B cell (primary cell): Measurements from ENCODE around the gene NAT14.

Experiments used
- EZH2 ChIP-seq: IDR thresholded peaks from 2 replicates; pipeline ENCODE4 v1.6.1; 2012; ENCODE audit warnings: borderline replicate concordance, low read depth, mild to moderate bottlenecking, moderate library complexity, low read length; ENCODE audit not compliant: insufficient read depth, poor library complexity, severe bottlenecking
- TF ChIP-seq, protein P1 (sequence below): fragments of 200-600 bp; IDR thresholded peaks from one replicate; pipeline ENCODE4 v1.8.0; 2022; ENCODE audit warnings: antibody characterized with exemption, mild to moderate bottlenecking

DNA sequence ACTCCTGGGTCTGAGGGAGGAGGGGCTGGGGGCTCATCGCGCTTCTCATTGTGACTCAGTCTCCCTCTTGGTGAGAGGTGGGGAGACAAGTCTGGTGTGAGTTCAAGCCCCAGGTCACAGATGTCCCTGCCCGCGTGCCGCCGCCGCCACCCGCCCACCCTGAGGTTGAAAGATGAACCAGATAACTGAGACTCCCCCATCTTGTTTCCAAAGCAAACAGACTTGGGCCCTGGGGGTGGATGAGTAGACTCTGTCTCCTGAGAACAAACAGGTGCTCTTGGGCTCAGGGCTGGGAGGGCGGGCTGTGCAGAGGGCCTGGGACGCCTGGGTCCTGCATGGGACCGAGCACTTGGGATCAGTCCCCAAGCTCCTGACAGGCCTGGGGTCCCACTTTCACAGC, 51.4 kb downstream of the NAT14 start:
- TF ChIP-seq, protein P1, sequence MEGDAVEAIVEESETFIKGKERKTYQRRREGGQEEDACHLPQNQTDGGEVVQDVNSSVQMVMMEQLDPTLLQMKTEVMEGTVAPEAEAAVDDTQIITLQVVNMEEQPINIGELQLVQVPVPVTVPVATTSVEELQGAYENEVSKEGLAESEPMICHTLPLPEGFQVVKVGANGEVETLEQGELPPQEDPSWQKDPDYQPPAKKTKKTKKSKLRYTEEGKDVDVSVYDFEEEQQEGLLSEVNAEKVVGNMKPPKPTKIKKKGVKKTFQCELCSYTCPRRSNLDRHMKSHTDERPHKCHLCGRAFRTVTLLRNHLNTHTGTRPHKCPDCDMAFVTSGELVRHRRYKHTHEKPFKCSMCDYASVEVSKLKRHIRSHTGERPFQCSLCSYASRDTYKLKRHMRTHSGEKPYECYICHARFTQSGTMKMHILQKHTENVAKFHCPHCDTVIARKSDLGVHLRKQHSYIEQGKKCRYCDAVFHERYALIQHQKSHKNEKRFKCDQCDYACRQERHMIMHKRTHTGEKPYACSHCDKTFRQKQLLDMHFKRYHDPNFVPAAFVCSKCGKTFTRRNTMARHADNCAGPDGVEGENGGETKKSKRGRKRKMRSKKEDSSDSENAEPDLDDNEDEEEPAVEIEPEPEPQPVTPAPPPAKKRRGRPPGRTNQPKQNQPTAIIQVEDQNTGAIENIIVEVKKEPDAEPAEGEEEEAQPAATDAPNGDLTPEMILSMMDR = no peak
- TF ChIP-seq EZH2 = no peak
